ENCODE results near the gene SELENOP. TPM values are rescaled to one million over a fixed set of nuclear protein-coding genes. Genes with fewer than 3 reads are reported as not detected.

The SELENOP gene
- total and polyA plus RNA-seq, 9 of the 15 experiments (the other 6 are each of a cell fraction or from before 2014, with no cell fraction given) = 3.2 to 6.3 (median 4.5) TPM

DNA sequence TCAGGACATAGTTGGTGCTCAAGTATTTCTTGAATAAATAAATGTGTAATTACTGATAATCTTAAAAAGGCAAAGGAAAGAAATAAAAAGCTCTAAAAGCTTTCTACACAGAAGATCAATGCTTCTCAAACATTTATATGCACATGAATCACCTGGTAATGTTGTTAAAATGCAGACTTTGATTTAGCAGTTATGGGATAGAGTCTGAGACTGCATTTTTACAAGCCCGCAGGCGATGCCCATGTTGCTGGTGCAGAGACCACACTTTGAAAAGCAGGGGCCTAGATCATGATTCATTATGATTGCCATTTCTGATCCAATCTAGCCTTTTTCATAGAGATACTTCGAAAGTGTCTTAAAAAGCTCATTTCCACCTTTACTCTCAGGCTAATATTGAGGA lies 58.6 kb downstream of the SELENOP start (continued):
- TF ChIP-seq POU5F1 (IDR thresholded peaks at IDR 0.05; ENCODE audit: borderline replicate concordance, low read depth, low read length, partially characterized antibody) = no peak
- no peak for TF ChIP-seq SRSF3 (IDR thresholded peaks at IDR 0.05; ENCODE audit: insufficient read depth, low read length)
- TF ChIP-seq HCFC1 (IDR thresholded peaks at IDR 0.05; ENCODE audit: low read depth, low read length) = no peak
- no peak for TF ChIP-seq ARID2 (IDR thresholded peaks at IDR 0.05)
- no peak for TF ChIP-seq CBX1 (IDR thresholded peaks at IDR 0.05; ENCODE audit: low read depth)

DNA sequence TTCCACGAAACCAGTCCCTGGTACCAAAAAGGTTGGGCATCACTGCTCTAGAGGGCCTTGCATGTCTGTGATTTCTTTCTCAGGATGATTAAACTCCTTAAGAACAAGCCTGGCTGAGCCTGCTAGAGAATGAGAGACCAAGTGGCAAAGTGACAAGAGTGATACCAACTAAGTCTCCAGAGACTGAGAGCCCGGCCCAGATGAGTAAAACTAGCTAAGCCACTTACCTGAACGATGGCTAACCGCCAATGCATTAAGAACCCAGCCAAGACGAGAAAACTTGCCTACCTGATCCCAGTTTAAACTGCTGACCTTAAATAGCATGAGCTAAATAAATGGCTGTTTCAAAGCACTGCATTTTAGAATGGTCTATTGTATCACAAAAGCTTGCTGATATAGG lies 60.6 kb downstream of the SELENOP start:
- Histone ChIP-seq H2AFZ (ENCODE audit: low read depth, low read length) (no peak overlapping the region), H3K4me2 (ENCODE audit: insufficient read depth, low read length) (no peak overlapping the region), H3K9me3 (replicated peaks; ENCODE audit: control insufficient read depth, insufficient read depth, low read depth, low read length) (no peaks in the 10 kb centered on the region), H3K79me2 (ENCODE audit: control insufficient read depth, insufficient read depth, low read length) (no peaks in the 10 kb centered on the region), H3K36me3 (ENCODE audit: control insufficient read depth, insufficient read depth, low read length) (no peaks in the 10 kb centered on the region), H3K4me3 (no peak overlapping the region), H3K9me1 (ENCODE audit: control insufficient read depth, insufficient read depth, low read length) (no peaks in the 10 kb centered on the region), H3K9ac (ENCODE audit: insufficient read depth in 1 of 2, low read depth in 2 of 2, low read length in 2 of 2) (no peak overlapping the region), H3K4me1 (replicated peaks in 1 of 2; ENCODE audit: control insufficient read depth in 2 of 2, insufficient read depth in 2 of 2, low read length in 2 of 2) (no peaks in the 10 kb centered on the region), H3K27ac (ENCODE audit: extremely low read depth, low read depth, low read length) (no peak overlapping the region), H3K27me3 (ENCODE audit: control insufficient read depth in 2 of 2, insufficient read depth in 2 of 2, low read length in 2 of 2) (no peaks in the 10 kb centered on the region), H4K20me1 (replicated peaks; ENCODE audit: control insufficient read depth, insufficient read depth, low read length) (no peaks in the 10 kb centered on the region)
- FAIRE-seq (no peak), DNase-seq (ENCODE audit: extremely low read depth in 1 of 4, low spot score in 3 of 4) (no peak), ATAC-seq (no peak)
- in situ Hi-C loops (cut with MboI) (loop anchor here (25.0 kb wide), 1 partner anchor 889 kb away; the partner anchor contains the start of gene OXCT1), intact Hi-C loops (cut with micrococcal nuclease) (loop anchor here (10.0 kb wide), 1 partner anchor 294 kb away; the partner anchor contains the start of gene ANXA2R)
- WGBS (ENCODE audit: insufficient coverage, low coverage, missing lambda C conversion rate) = 4% methylated on average over 5 of the region's 5 CpGs
- ChIA-PET POLR2A (interaction anchor here (0.9 to 1.7 kb wide), 3 partner anchors 8 to 123 kb away, joined by 3 read pairs; no protein-coding TSS in a partner anchor), CTCF (ENCODE audit: low intra/inter-chr PET ratio) (no interaction called here)
- BruUV-seq (replicated peaks) = no TSS peak
- no peak for TF ChIP-seq ZNF77 (CRISPR knock-in tag; IDR thresholded peaks at IDR 0.05)
- TF ChIP-seq SMARCB1 (IDR thresholded peaks at IDR 0.05; ENCODE audit: insufficient read length, low read depth) = no peak
- no peak for TF ChIP-seq SLC30A9 (CRISPR knock-in tag; IDR thresholded peaks at IDR 0.05)
- TF ChIP-seq SP2 (IDR thresholded peaks at IDR 0.05; ENCODE audit: extremely low read depth, low read depth, low read length, poor library complexity, severe bottlenecking) = no peak
- TF ChIP-seq MXI1 (IDR thresholded peaks at IDR 0.05; ENCODE audit: low read depth, low read length) = no peak
- no peak for TF ChIP-seq PTRF (tag; IDR thresholded peaks at IDR 0.05)
- no peak for TF ChIP-seq ZBTB1 (CRISPR knock-in tag; IDR thresholded peaks at IDR 0.05; ENCODE audit: borderline replicate concordance, low read depth)
- TF ChIP-seq IFI16 (CRISPR knock-in tag; IDR thresholded peaks at IDR 0.05) = no peak
- TF ChIP-seq, protein P1, sequence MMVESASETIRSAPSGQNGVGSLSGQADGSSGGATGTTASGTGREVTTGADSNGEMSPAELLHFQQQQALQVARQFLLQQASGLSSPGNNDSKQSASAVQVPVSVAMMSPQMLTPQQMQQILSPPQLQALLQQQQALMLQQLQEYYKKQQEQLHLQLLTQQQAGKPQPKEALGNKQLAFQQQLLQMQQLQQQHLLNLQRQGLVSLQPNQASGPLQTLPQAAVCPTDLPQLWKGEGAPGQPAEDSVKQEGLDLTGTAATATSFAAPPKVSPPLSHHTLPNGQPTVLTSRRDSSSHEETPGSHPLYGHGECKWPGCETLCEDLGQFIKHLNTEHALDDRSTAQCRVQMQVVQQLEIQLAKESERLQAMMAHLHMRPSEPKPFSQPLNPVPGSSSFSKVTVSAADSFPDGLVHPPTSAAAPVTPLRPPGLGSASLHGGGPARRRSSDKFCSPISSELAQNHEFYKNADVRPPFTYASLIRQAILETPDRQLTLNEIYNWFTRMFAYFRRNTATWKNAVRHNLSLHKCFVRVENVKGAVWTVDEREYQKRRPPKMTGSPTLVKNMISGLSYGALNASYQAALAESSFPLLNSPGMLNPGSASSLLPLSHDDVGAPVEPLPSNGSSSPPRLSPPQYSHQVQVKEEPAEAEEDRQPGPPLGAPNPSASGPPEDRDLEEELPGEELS (CRISPR knock-in tag; IDR thresholded peaks at IDR 0.05; ENCODE audit: borderline replicate concordance) = no peak
- TF ChIP-seq, protein P2, sequence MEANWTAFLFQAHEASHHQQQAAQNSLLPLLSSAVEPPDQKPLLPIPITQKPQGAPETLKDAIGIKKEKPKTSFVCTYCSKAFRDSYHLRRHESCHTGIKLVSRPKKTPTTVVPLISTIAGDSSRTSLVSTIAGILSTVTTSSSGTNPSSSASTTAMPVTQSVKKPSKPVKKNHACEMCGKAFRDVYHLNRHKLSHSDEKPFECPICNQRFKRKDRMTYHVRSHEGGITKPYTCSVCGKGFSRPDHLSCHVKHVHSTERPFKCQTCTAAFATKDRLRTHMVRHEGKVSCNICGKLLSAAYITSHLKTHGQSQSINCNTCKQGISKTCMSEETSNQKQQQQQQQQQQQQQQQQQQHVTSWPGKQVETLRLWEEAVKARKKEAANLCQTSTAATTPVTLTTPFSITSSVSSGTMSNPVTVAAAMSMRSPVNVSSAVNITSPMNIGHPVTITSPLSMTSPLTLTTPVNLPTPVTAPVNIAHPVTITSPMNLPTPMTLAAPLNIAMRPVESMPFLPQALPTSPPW (CRISPR knock-in tag; IDR thresholded peaks at IDR 0.05) = no peak
- no peak for TF ChIP-seq ZNF146 (CRISPR knock-in tag; IDR thresholded peaks at IDR 0.05; ENCODE audit: unreplicated experiment)
- no peak for TF ChIP-seq SMARCA4 (IDR thresholded peaks at IDR 0.05)
- TF ChIP-seq, protein P3, sequence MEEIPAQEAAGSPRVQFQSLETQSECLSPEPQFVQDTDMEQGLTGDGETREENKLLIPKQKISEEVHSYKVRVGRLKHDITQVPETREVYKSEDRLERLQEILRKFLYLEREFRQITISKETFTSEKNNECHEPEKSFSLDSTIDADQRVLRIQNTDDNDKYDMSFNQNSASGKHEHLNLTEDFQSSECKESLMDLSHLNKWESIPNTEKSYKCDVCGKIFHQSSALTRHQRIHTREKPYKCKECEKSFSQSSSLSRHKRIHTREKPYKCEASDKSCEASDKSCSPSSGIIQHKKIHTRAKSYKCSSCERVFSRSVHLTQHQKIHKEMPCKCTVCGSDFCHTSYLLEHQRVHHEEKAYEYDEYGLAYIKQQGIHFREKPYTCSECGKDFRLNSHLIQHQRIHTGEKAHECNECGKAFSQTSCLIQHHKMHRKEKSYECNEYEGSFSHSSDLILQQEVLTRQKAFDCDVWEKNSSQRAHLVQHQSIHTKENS (CRISPR knock-in tag; IDR thresholded peaks at IDR 0.05) = no peak
- TF ChIP-seq MTF1 (CRISPR knock-in tag; IDR thresholded peaks at IDR 0.05; ENCODE audit: borderline replicate concordance) = no peak

Measured in K562 (cell line).